SK-N-SH (cell line): ENCODE results near the gene COBLL1. TPM values are rescaled to one million over a fixed set of nuclear protein-coding genes. Genes with fewer than 3 reads are reported as not detected.

Source experiments
- CTCF ChIA-PET: fragments of 300-600, 350-600 bp; formaldehyde crosslinking; extraction: SDS; loops from one replicate; lab custom pipeline; 2021; lab: Yijun Ruan, JAX
- POLR2A ChIA-PET: fragments of 350-600 bp; sonication (Branson Sonifier 250); formaldehyde crosslinking; extraction: SDS; loops from one replicate; lab custom pipeline; 2020; ENCODE audit warnings: antibody characterized with exemption, inconsistent platforms; lab: Yijun Ruan, JAX
- DNase-seq: peaks from one replicate; pipeline ENCODE4 v3.0.0; 2012
- H2AFZ ChIP-seq: fragments of 200-600 bp; sonication (generic); 2 replicates; pipeline ENCODE4 v1.8.1; 2016; ENCODE audit warnings: antibody characterized with exemption, mild to moderate bottlenecking, low read depth
- H3F3A ChIP-seq: fragments of 200-600 bp; sonication (generic); replicated peaks from 2 replicates; pipeline ENCODE3; 2016; ENCODE audit warnings: antibody characterized with exemption, mild to moderate bottlenecking; ENCODE audit not compliant: insufficient read depth
- H3K27ac ChIP-seq, 2 experiments: fragments of 200-500 bp in 1 of 2; fragments of 200-600 bp in 1 of 2; sonication (Bioruptor generic) in 1 of 2; sonication (generic), shearing (Covaris generic) in 1 of 2; 2 replicates each; pipeline versions ENCODE4 v1.5.1 to v1.6.1; 2014 to 2016; ENCODE audit warnings: low read depth in 2 of 2, inconsistent platforms in 1 of 2, low read length in 1 of 2, mild to moderate bottlenecking in 1 of 2, mixed read lengths in 1 of 2
- H3K27me3 ChIP-seq: fragments of 200-600 bp; sonication (generic), shearing (Covaris generic); 2 replicates; pipeline ENCODE4 v1.6.1; 2016; ENCODE audit warnings: mixed run types; ENCODE audit not compliant: insufficient read depth
- H3K36me3 ChIP-seq, 2 experiments: fragments of 200-500 bp in 1 of 2; fragments of 200-600 bp in 1 of 2; sonication (Bioruptor generic) in 1 of 2; sonication (generic) in 1 of 2; replicated peaks in 1 of 2; 2 replicates each; pipeline versions ENCODE3 to v1.5.1; 2014 to 2016; ENCODE audit warnings: low read length in 1 of 2, mild to moderate bottlenecking in 1 of 2; ENCODE audit not compliant: insufficient read depth in 2 of 2, control insufficient read depth in 1 of 2
- H3K4me1 ChIP-seq, 2 experiments: fragments of 200-500 bp in 1 of 2; fragments of 200-600 bp in 1 of 2; sonication (Bioruptor generic) in 1 of 2; sonication (generic), shearing (Covaris generic) in 1 of 2; 2 replicates each; pipeline versions ENCODE4 v1.5.1 to v1.6.1; 2014 to 2016; ENCODE audit warnings: low read depth in 1 of 2, low read length in 1 of 2, mixed run types in 1 of 2; ENCODE audit not compliant: insufficient read depth in 2 of 2, control insufficient read depth in 1 of 2
- H3K4me2 ChIP-seq: fragments of 200-600 bp; sonication (generic), shearing (Covaris generic); 2 replicates; pipeline ENCODE4 v1.6.1; 2017; ENCODE audit warnings: mixed run types
- H3K4me3 ChIP-seq, 2 experiments: fragments of 200-500 bp in 1 of 2; fragments of 200-600 bp in 1 of 2; sonication (Bioruptor generic) in 1 of 2; sonication (generic), shearing (Covaris generic) in 1 of 2; 2 replicates each; pipeline versions ENCODE4 v1.5.1 to v1.8.1; 2014 to 2016; ENCODE audit warnings: low read depth in 2 of 2, inconsistent platforms in 1 of 2, low read length in 1 of 2, mild to moderate bottlenecking in 1 of 2, mixed read lengths in 1 of 2, moderate library complexity in 1 of 2
- H3K79me2 ChIP-seq: fragments of 200-600 bp; sonication (generic); 2 replicates; pipeline ENCODE4 v1.8.1; 2017; ENCODE audit warnings: mild to moderate bottlenecking; ENCODE audit not compliant: insufficient read depth
- H3K9ac ChIP-seq: fragments of 200-600 bp; sonication (generic); 2 replicates; pipeline ENCODE4 v1.6.1; 2017; ENCODE audit warnings: mixed run types
- H3K9me2 ChIP-seq: fragments of 200-600 bp; sonication (generic); 2 replicates; pipeline ENCODE4 v1.6.1; 2017; ENCODE audit warnings: mixed run types
- H3K9me3 ChIP-seq: fragments of 200-600 bp; sonication (generic); 2 replicates; pipeline ENCODE4 v1.6.1; 2017; ENCODE audit warnings: mixed run types, mild to moderate bottlenecking, moderate library complexity
- H4K20me1 ChIP-seq: fragments of 200-600 bp; sonication (generic); 2 replicates; pipeline ENCODE4 v1.6.1; 2017; ENCODE audit warnings: mild to moderate bottlenecking, mixed run types; ENCODE audit not compliant: insufficient read depth
- CTCF ChIP-seq: fragments of 200-600 bp; sonication (generic); IDR thresholded peaks from 2 replicates; pipeline ENCODE4 v1.6.1; 2017; ENCODE audit warnings: antibody characterized with exemption, mild to moderate bottlenecking, moderate library complexity
- EP300 ChIP-seq, 2 experiments: IDR thresholded peaks; 2 replicates each; pipeline versions ENCODE4 v1.4.0 to v1.6.1; 2012; ENCODE audit warnings: borderline replicate concordance in 1 of 2, low read depth in 1 of 2, low read length in 1 of 2
- FOXJ3 ChIP-seq: sonication (generic); formaldehyde crosslinking; IDR thresholded peaks from 2 replicates; pipeline ENCODE4 v1.5.1; 2020; ENCODE audit warnings: mild to moderate bottlenecking, missing genetic modification reagents
- GATA2 ChIP-seq: sonication (generic); formaldehyde crosslinking; IDR thresholded peaks from 2 replicates; pipeline ENCODE4 v1.5.0; 2020; ENCODE audit warnings: mild to moderate bottlenecking, missing genetic modification reagents
- JUND ChIP-seq: IDR thresholded peaks from 2 replicates; pipeline ENCODE4 v1.4.0; 2012
- MAX ChIP-seq: IDR thresholded peaks from 2 replicates; pipeline ENCODE4 v1.4.0; 2012; ENCODE audit warnings: low read depth
- MEF2A ChIP-seq: IDR thresholded peaks from 2 replicates; pipeline ENCODE4 v1.4.0; 2012; ENCODE audit warnings: low read depth, borderline replicate concordance
- MXI1 ChIP-seq: IDR thresholded peaks from 2 replicates; pipeline ENCODE4 v1.6.1; 2012; ENCODE audit warnings: mild to moderate bottlenecking, low read depth, low read length, improper control_type of control experiment
- NFIC ChIP-seq: IDR thresholded peaks from 2 replicates; pipeline ENCODE4 v1.4.0; 2012; ENCODE audit warnings: borderline replicate concordance
- PBX3 ChIP-seq: IDR thresholded peaks from 2 replicates; pipeline ENCODE4; 2012
- POLR2AphosphoS5 ChIP-seq: IDR thresholded peaks from 2 replicates; pipeline ENCODE4 v1.6.1; 2012; ENCODE audit warnings: low read depth, low read length
- RAD21 ChIP-seq: IDR thresholded peaks from 2 replicates; pipeline ENCODE4 v1.6.1; 2012; ENCODE audit warnings: mild to moderate bottlenecking, low read length
- RCOR1 ChIP-seq: fragments of 150-350 bp; IDR thresholded peaks from 2 replicates; pipeline ENCODE4 v1.6.1; 2017; ENCODE audit warnings: antibody characterized with exemption, low read length
- TEAD4 ChIP-seq: IDR thresholded peaks from 2 replicates; pipeline ENCODE4 v1.4.0; 2012; ENCODE audit warnings: mild to moderate bottlenecking, borderline replicate concordance; ENCODE audit not compliant: insufficient read depth
- YY1 ChIP-seq: IDR thresholded peaks from 2 replicates; pipeline ENCODE4 v1.4.0; 2012; ENCODE audit warnings: low read depth, mild to moderate bottlenecking
- WGBS: methylation state at CpG from one replicate; pipeline ENCODE4 v1.1.6; 2017; ENCODE audit warnings: low lambda C conversion rate; 5-methylcytosine and 5-hydroxymethylcytosine counted together
- polyA plus RNA-seq, 3 experiments: library from polyadenylated mRNA; depleted of rRNA; stranded (reverse); fragments of >200 nt; gene quantifications; 2 replicates each; pipeline ENCODE4 v1.2.3, GENCODE V29; 2012

Gene COBLL1
- polyA plus RNA-seq, 1 of the 3 experiments (the other 2 are of a cell fraction): 3.1 TPM

- TF ChIP-seq YY1 (no peak), JUND (no peak)
Measured at GRCh38 chr2:164800572-164800971, 41.1 kb downstream of the COBLL1 start (continued).

GRCh38 chr2:164797627-164798026, 44.0 kb downstream of the COBLL1 start:
- Histone ChIP-seq H3K9me3 (no peaks in the 10 kb centered on the region), H3K4me3 (no peak overlapping the region), H3K79me2 (no peaks in the 10 kb centered on the region), H3K9me2 (no peaks in the 10 kb centered on the region), H3K27ac (no peak overlapping the region), H4K20me1 (no peaks in the 10 kb centered on the region), H3K4me1 (peaks cover 2 to 13% of the 10 kb centered on the region in 2 experiments; a peak in 3 of 4 replicates), H3K36me3 (no peaks in the 10 kb centered on the region), H3K4me2 (no peak overlapping the region), H3K9ac (no peak overlapping the region), H2AFZ (peak overlapping the region; percentile 53; the same call in 1 of the 2 replicates), H3F3A (no peaks in the 10 kb centered on the region), H3K27me3 (no peaks in the 10 kb centered on the region)
- no peak for TF ChIP-seq GATA2 (CRISPR knock-in tag)
- no peak for TF ChIP-seq NFIC
- TF ChIP-seq TEAD4: no peak
- TF ChIP-seq PBX3: no peak
- TF ChIP-seq RAD21: no peak
- no peak for TF ChIP-seq CTCF
- TF ChIP-seq FOXJ3 (CRISPR knock-in tag): no peak
- TF ChIP-seq MEF2A: no peak
- no peak for TF ChIP-seq POLR2AphosphoS5
- no peak for TF ChIP-seq MXI1
- ChIA-PET CTCF (interaction anchor here (1.0 kb wide), 1 partner anchor 12 kb away, joined by 3 read pairs; no protein-coding TSS in a partner anchor), POLR2A (no interaction called here)
- no peak for DNase-seq
- WGBS: 94% methylated on average over 1 of the region's 1 CpG

GRCh38 chr2:164796999-164797398, 44.6 kb downstream of the COBLL1 start:
- Histone ChIP-seq H3K4me2 (no peak overlapping the region), H3K9me2 (no peaks in the 10 kb centered on the region), H3K79me2 (no peaks in the 10 kb centered on the region), H3F3A (no peaks in the 10 kb centered on the region), H2AFZ (no peak overlapping the region), H3K4me3 (no peak overlapping the region), H3K9me3 (no peaks in the 10 kb centered on the region), H4K20me1 (no peaks in the 10 kb centered on the region), H3K9ac (no peak overlapping the region), H3K27ac (no peak overlapping the region), H3K36me3 (no peaks in the 10 kb centered on the region), H3K27me3 (no peaks in the 10 kb centered on the region), H3K4me1 (peaks cover 2 to 8% of the 10 kb centered on the region in 2 experiments; a peak in 3 of 4 replicates)
- ChIA-PET POLR2A (no interaction called here), CTCF (interaction anchor here (0.8 to 1.3 kb wide), 3 partner anchors 9 to 25 kb away, joined by 3 read pairs; no protein-coding TSS in a partner anchor)
- no peak for TF ChIP-seq RCOR1
- no peak for TF ChIP-seq EP300 (IDR thresholded peaks at IDR 0.05; ENCODE audit: borderline replicate concordance in 1 of 2, low read depth in 1 of 2, low read length in 1 of 2)
- no peak for TF ChIP-seq MAX
- DNase-seq: no peak
- 97% methylated on average over 2 of the region's 2 CpGs for WGBS
